Adrenal gland (tissue), 5 donors: ENCODE data around the gene AARSD1.

ENCODE experiments used
- CTCF ChIP-seq, 6 experiments: fragments of 450-650 bp in 4 of 6; fragments of 200-600 bp in 2 of 6; sonication (generic) in 1 of 6; IDR thresholded peaks; 1 replicate in 5 of 6; 2 replicates in 1 of 6; pipeline versions ENCODE4 v1.5.1 to v1.8.0; 2016 to 2021; ENCODE audit warnings: antibody characterized with exemption in 6 of 6, mild to moderate bottlenecking in 2 of 6, moderate library complexity in 1 of 6
- POLR2A ChIP-seq, 2 donors: fragments of 450-650 bp; IDR thresholded peaks; one replicate each; pipeline ENCODE4 v1.6.1; 2017; ENCODE audit warnings: antibody characterized with exemption in 2 of 2, mild to moderate bottlenecking in 2 of 2, moderate library complexity in 1 of 2
- donor health status: DM: no; HTN: no; CAD: no.

- TF ChIP-seq CTCF (IDR thresholded peaks at IDR 0.05) = no peak
- no peak for TF ChIP-seq POLR2A (IDR thresholded peaks at IDR 0.05)
These were observed 4.8 kb upstream of the AARSD1 start for GRCh38 chr17:42969001-42969581.
